ENCODE data around the gene BCAR3. TPM values are rescaled to one million over a fixed set of nuclear protein-coding genes. Genes with fewer than 3 reads are reported as not detected.

The BCAR3 gene
- total RNA-seq, 1 donor from 2014 or later = 14.6 TPM

GRCh38 chr1:93707956-93708355 lies 26.3 kb upstream of the BCAR3 start:
- Histone ChIP-seq H3K27ac (ENCODE audit: low read depth, low read length) (no peak overlapping the region), H3K4me1 (ENCODE audit: control insufficient read depth in 3 of 3, insufficient read depth in 3 of 3, low read length in 3 of 3) (peaks cover 6 to 12% (median 9%) of the 10 kb centered on the region in 3 donors), H3K36me3 (ENCODE audit: control insufficient read depth in 3 of 3, insufficient read depth in 3 of 3, low read length in 3 of 3) (no peaks in the 10 kb centered on the region), H3K27me3 (ENCODE audit: control insufficient read depth in 3 of 3, insufficient read depth in 3 of 3, low read length in 3 of 3) (no peaks in the 10 kb centered on the region), H3K9me3 (ENCODE audit: control insufficient read depth in 3 of 3, low read length in 3 of 3) (no peaks in the 10 kb centered on the region), H3K4me3 (ENCODE audit: low read length in 3 of 3) (no peak overlapping the region), H3K9ac (ENCODE audit: low read depth in 1 of 3, low read length in 3 of 3) (no peak overlapping the region)

- peaks cover 23 to 29% (median 28%) of the 10 kb centered on the region in 3 donors for H3K4me1 ChIP-seq (ENCODE audit: control insufficient read depth in 3 of 3, insufficient read depth in 3 of 3, low read length in 3 of 3)
- H3K27me3 ChIP-seq (ENCODE audit: control insufficient read depth in 3 of 3, insufficient read depth in 3 of 3, low read length in 3 of 3) = no peaks in the 10 kb centered on the region
- no peak overlapping the region for H3K27ac ChIP-seq (ENCODE audit: low read depth, low read length)
- no peaks in the 10 kb centered on the region for H3K9me3 ChIP-seq (ENCODE audit: control insufficient read depth in 3 of 3, low read length in 3 of 3)
- no peaks in the 10 kb centered on the region for H3K36me3 ChIP-seq (ENCODE audit: control insufficient read depth in 3 of 3, insufficient read depth in 3 of 3, low read length in 3 of 3)
- no peak overlapping the region for H3K9ac ChIP-seq (ENCODE audit: low read depth in 1 of 3, low read length in 3 of 3)
- no peak overlapping the region for H3K4me3 ChIP-seq (ENCODE audit: low read length in 3 of 3)
Measured at GRCh38 chr1:93705892-93706500, 24.4 kb upstream of the BCAR3 start.

GRCh38 chr1:93704052-93704451 lies 22.4 kb upstream of the BCAR3 start:
- Histone ChIP-seq H3K4me3 (ENCODE audit: low read length in 3 of 3) (no peak overlapping the region), H3K4me1 (ENCODE audit: control insufficient read depth in 3 of 3, insufficient read depth in 3 of 3, low read length in 3 of 3) (peaks cover 23 to 28% (median 25%) of the 10 kb centered on the region in 3 donors), H3K27me3 (ENCODE audit: control insufficient read depth in 3 of 3, insufficient read depth in 3 of 3, low read length in 3 of 3) (no peaks in the 10 kb centered on the region), H3K9ac (ENCODE audit: low read depth in 1 of 3, low read length in 3 of 3) (no peak overlapping the region), H3K9me3 (ENCODE audit: control insufficient read depth in 3 of 3, low read length in 3 of 3) (no peaks in the 10 kb centered on the region), H3K36me3 (ENCODE audit: control insufficient read depth in 3 of 3, insufficient read depth in 3 of 3, low read length in 3 of 3) (no peaks in the 10 kb centered on the region), H3K27ac (ENCODE audit: low read depth, low read length) (no peak overlapping the region)

GRCh38 chr1:93703643-93704042 lies 22.0 kb upstream of the BCAR3 start:
- Histone ChIP-seq H3K27ac (ENCODE audit: low read depth, low read length) (no peak overlapping the region), H3K9ac (ENCODE audit: low read depth in 1 of 3, low read length in 3 of 3) (no peak overlapping the region), H3K36me3 (ENCODE audit: control insufficient read depth in 3 of 3, insufficient read depth in 3 of 3, low read length in 3 of 3) (no peaks in the 10 kb centered on the region), H3K27me3 (ENCODE audit: control insufficient read depth in 3 of 3, insufficient read depth in 3 of 3, low read length in 3 of 3) (no peaks in the 10 kb centered on the region), H3K4me1 (ENCODE audit: control insufficient read depth in 3 of 3, insufficient read depth in 3 of 3, low read length in 3 of 3) (peaks cover 21 to 28% (median 22%) of the 10 kb centered on the region in 3 donors), H3K9me3 (ENCODE audit: control insufficient read depth in 3 of 3, low read length in 3 of 3) (no peaks in the 10 kb centered on the region), H3K4me3 (ENCODE audit: low read length in 3 of 3) (no peak overlapping the region)

GRCh38 chr1:93702828-93703183 lies 21.2 kb upstream of the BCAR3 start:
- Histone ChIP-seq H3K27ac (ENCODE audit: low read depth, low read length) (peak overlapping the region; percentile 81), H3K27me3 (ENCODE audit: control insufficient read depth in 3 of 3, insufficient read depth in 3 of 3, low read length in 3 of 3) (no peaks in the 10 kb centered on the region), H3K9ac (ENCODE audit: low read depth in 1 of 3, low read length in 3 of 3) (peak overlapping the region; percentile 22 to 79 (median 53)), H3K36me3 (ENCODE audit: control insufficient read depth in 3 of 3, insufficient read depth in 3 of 3, low read length in 3 of 3) (no peaks in the 10 kb centered on the region), H3K4me1 (ENCODE audit: control insufficient read depth in 3 of 3, insufficient read depth in 3 of 3, low read length in 3 of 3) (peaks cover 20 to 28% (median 21%) of the 10 kb centered on the region in 3 donors), H3K9me3 (ENCODE audit: control insufficient read depth in 3 of 3, low read length in 3 of 3) (no peaks in the 10 kb centered on the region), H3K4me3 (ENCODE audit: low read length in 3 of 3) (peak overlapping the region; percentile 24 to 51 (median 35))

GRCh38 chr1:93702111-93702827 lies 20.6 kb upstream of the BCAR3 start:
- H3K27me3 ChIP-seq (ENCODE audit: control insufficient read depth in 3 of 3, insufficient read depth in 3 of 3, low read length in 3 of 3) = no peaks in the 10 kb centered on the region
- H3K9ac ChIP-seq (ENCODE audit: low read depth in 1 of 3, low read length in 3 of 3) = peak overlapping the region in 2 of 3 donors; percentile 53 to 79
- H3K36me3 ChIP-seq (ENCODE audit: control insufficient read depth in 3 of 3, insufficient read depth in 3 of 3, low read length in 3 of 3) = no peaks in the 10 kb centered on the region
- peak overlapping the region; percentile 24 to 51 (median 35) for H3K4me3 ChIP-seq (ENCODE audit: low read length in 3 of 3)
- H3K4me1 ChIP-seq (ENCODE audit: control insufficient read depth in 3 of 3, insufficient read depth in 3 of 3, low read length in 3 of 3) = peaks cover 20 to 28% (median 21%) of the 10 kb centered on the region in 3 donors
- no peaks in the 10 kb centered on the region for H3K9me3 ChIP-seq (ENCODE audit: control insufficient read depth in 3 of 3, low read length in 3 of 3)
- H3K27ac ChIP-seq (ENCODE audit: low read depth, low read length) = peak overlapping the region; percentile 81

- no peak overlapping the region for H3K9ac ChIP-seq (ENCODE audit: low read depth in 1 of 3, low read length in 3 of 3)
- peaks cover 20 to 28% (median 21%) of the 10 kb centered on the region in 3 donors for H3K4me1 ChIP-seq (ENCODE audit: control insufficient read depth in 3 of 3, insufficient read depth in 3 of 3, low read length in 3 of 3)
- no peaks in the 10 kb centered on the region for H3K36me3 ChIP-seq (ENCODE audit: control insufficient read depth in 3 of 3, insufficient read depth in 3 of 3, low read length in 3 of 3)
- peak overlapping the region; percentile 81 for H3K27ac ChIP-seq (ENCODE audit: low read depth, low read length)
- H3K9me3 ChIP-seq (ENCODE audit: control insufficient read depth in 3 of 3, low read length in 3 of 3) = no peaks in the 10 kb centered on the region
- H3K27me3 ChIP-seq (ENCODE audit: control insufficient read depth in 3 of 3, insufficient read depth in 3 of 3, low read length in 3 of 3) = no peaks in the 10 kb centered on the region
- H3K4me3 ChIP-seq (ENCODE audit: low read length in 3 of 3) = no peak overlapping the region
Measured at GRCh38 chr1:93701629-93702028, 20.0 kb upstream of the BCAR3 start.

GRCh38 chr1:93700532-93701469 lies 19.2 kb upstream of the BCAR3 start:
- Histone ChIP-seq H3K9me3 (ENCODE audit: control insufficient read depth in 3 of 3, low read length in 3 of 3) (no peaks in the 10 kb centered on the region), H3K27ac (ENCODE audit: low read depth, low read length) (no peak overlapping the region), H3K9ac (ENCODE audit: low read depth in 1 of 3, low read length in 3 of 3) (peak overlapping the region in 1 of 3 donors; percentile 40), H3K4me3 (ENCODE audit: low read length in 3 of 3) (no peak overlapping the region), H3K27me3 (ENCODE audit: control insufficient read depth in 3 of 3, insufficient read depth in 3 of 3, low read length in 3 of 3) (no peaks in the 10 kb centered on the region), H3K4me1 (ENCODE audit: control insufficient read depth in 3 of 3, insufficient read depth in 3 of 3, low read length in 3 of 3) (peaks cover 20 to 28% (median 21%) of the 10 kb centered on the region in 3 donors), H3K36me3 (ENCODE audit: control insufficient read depth in 3 of 3, insufficient read depth in 3 of 3, low read length in 3 of 3) (no peaks in the 10 kb centered on the region)

GRCh38 chr1:93699503-93700168 lies 18.0 kb upstream of the BCAR3 start:
- Histone ChIP-seq H3K36me3 (ENCODE audit: control insufficient read depth in 3 of 3, insufficient read depth in 3 of 3, low read length in 3 of 3) (no peaks in the 10 kb centered on the region), H3K27ac (ENCODE audit: low read depth, low read length) (no peak overlapping the region), H3K9me3 (ENCODE audit: control insufficient read depth in 3 of 3, low read length in 3 of 3) (no peaks in the 10 kb centered on the region), H3K9ac (ENCODE audit: low read depth in 1 of 3, low read length in 3 of 3) (no peak overlapping the region), H3K27me3 (ENCODE audit: control insufficient read depth in 3 of 3, insufficient read depth in 3 of 3, low read length in 3 of 3) (no peaks in the 10 kb centered on the region), H3K4me1 (ENCODE audit: control insufficient read depth in 3 of 3, insufficient read depth in 3 of 3, low read length in 3 of 3) (peaks cover 20 to 28% (median 21%) of the 10 kb centered on the region in 3 donors), H3K4me3 (ENCODE audit: low read length in 3 of 3) (no peak overlapping the region)

Data from skeletal muscle tissue (tissue), 4 donors.